Breast epithelium (tissue), 4 donors: ENCODE measurements around the gene TMPRSS6. TPM values are rescaled to one million over a fixed set of nuclear protein-coding genes. Genes with fewer than 3 reads are reported as not detected.

ENCODE experiments used
- DNase-seq, 2 donors: peaks; one replicate each; pipeline ENCODE4 v3.0.0-alpha.2; 2019; ENCODE audit warnings: low spot score in 2 of 2
- H3K27ac ChIP-seq, 2 donors: fragments of 200-600 bp; sonication (generic) in 1 of 2; one replicate each; pipeline ENCODE4 v1.5.1; 2016 to 2019; ENCODE audit warnings: mild to moderate bottlenecking in 1 of 2
- H3K27me3 ChIP-seq, 2 donors: fragments of 200-600 bp; sonication (generic) in 1 of 2; one replicate each; pipeline versions ENCODE4 v1.5.1 to v1.6.0; 2017 to 2019; ENCODE audit warnings: control low read depth in 1 of 2, mild to moderate bottlenecking in 1 of 2
- H3K36me3 ChIP-seq: fragments of 200-600 bp; one replicate; pipeline ENCODE4 v1.5.1; 2019
- H3K4me1 ChIP-seq, 2 donors: fragments of 200-600 bp; sonication (generic); one replicate each; pipeline ENCODE4 v1.5.1; 2016 to 2019; ENCODE audit warnings: control low read depth in 1 of 2
- H3K4me3 ChIP-seq, 3 donors: fragments of 200-600 bp; sonication (generic); 1 replicate in 2 of 3; 2 replicates in 1 of 3; pipeline ENCODE4 v1.5.1; 2016 to 2019; ENCODE audit warnings: mild to moderate bottlenecking in 3 of 3, moderate library complexity in 2 of 3
- H3K9me3 ChIP-seq, 2 donors: fragments of 200-600 bp; sonication (generic) in 1 of 2; one replicate each; pipeline ENCODE4 v1.5.1; 2016 to 2019; ENCODE audit warnings: control low read depth in 1 of 2
- CTCF ChIP-seq, 3 donors: fragments of 450-650 bp; IDR thresholded peaks; one replicate each; pipeline ENCODE4 v1.5.1; 2016 to 2017; ENCODE audit warnings: antibody characterized with exemption in 3 of 3, mild to moderate bottlenecking in 3 of 3, moderate library complexity in 3 of 3
- POLR2A ChIP-seq: fragments of 450-650 bp; IDR thresholded peaks from one replicate; pipeline ENCODE4 v1.6.1; 2016; ENCODE audit warnings: antibody characterized with exemption, mild to moderate bottlenecking, moderate library complexity
- POLR2AphosphoS5 ChIP-seq, 3 donors: sonication (generic); formaldehyde crosslinking; IDR thresholded peaks; one replicate each; pipeline ENCODE4 v1.6.1; 2017; ENCODE audit warnings: antibody characterized with exemption in 3 of 3
- intact Hi-C: fragments of 100-400 bp; cut with DNase I; formaldehyde crosslinking; loops from one replicate; pipeline ENCODE4 v1.15.1; 2023; ENCODE audit warnings: low total_unique reads
- total RNA-seq, 3 donors: library from RNA; depleted of rRNA; stranded (reverse); fragments of >200 nt; gene quantifications; one replicate each; pipeline ENCODE4 v1.1.0, GENCODE V29; 2016

TMPRSS6 gene
- total RNA-seq = under 1 TPM in 1 of 3 donors, not detected in 2; 0.88 TPM

GRCh38 chr22:37109242-37109917 lies at the start of gene TMPRSS6:
Gene TMPRSS6 (minus strand): TSS chr22:37109713. CDS start chr22:37103417, 6,296 bp downstream.
- H3K4me1 ChIP-seq = no peaks in the 10 kb centered on the region
- H3K36me3 ChIP-seq = no peaks in the 10 kb centered on the region
- no peak for DNase-seq
- H3K9me3 ChIP-seq = no peaks in the 10 kb centered on the region
- no peak within 1 kb of the TSS for H3K27ac ChIP-seq
- intact Hi-C loops = no loop called here
- H3K27me3 ChIP-seq = peaks cover 0 to 4% of the 10 kb centered on the region in 2 donors
- TF ChIP-seq POLR2AphosphoS5 (IDR thresholded peaks at IDR 0.05) (no peak), CTCF (IDR thresholded peaks at IDR 0.05) (no peak), POLR2A (no peak)
- no peak within 1 kb of the TSS for H3K4me3 ChIP-seq

- DNase-seq = no peak
- intact Hi-C loops = no loop called here
- no peaks in the 10 kb centered on the region for H3K36me3 ChIP-seq
- H3K27me3 ChIP-seq = no peaks in the 10 kb centered on the region
- H3K9me3 ChIP-seq = no peaks in the 10 kb centered on the region
- no peak overlapping the region for H3K4me3 ChIP-seq
- TF ChIP-seq CTCF (IDR thresholded peaks at IDR 0.05) (no peak), POLR2AphosphoS5 (IDR thresholded peaks at IDR 0.05) (no peak), POLR2A (no peak)
- no peaks in the 10 kb centered on the region for H3K4me1 ChIP-seq
- H3K27ac ChIP-seq = no peak overlapping the region
Measured at GRCh38 chr22:37158963-37159290, 49.4 kb upstream of the TMPRSS6 start.

- Histone ChIP-seq H3K27ac (no peak overlapping the region), H3K36me3 (no peaks in the 10 kb centered on the region), H3K9me3 (no peaks in the 10 kb centered on the region), H3K27me3 (no peaks in the 10 kb centered on the region), H3K4me1 (no peaks in the 10 kb centered on the region), H3K4me3 (no peak overlapping the region)
- TF ChIP-seq POLR2AphosphoS5 (IDR thresholded peaks at IDR 0.05) (no peak), POLR2A (no peak), CTCF (IDR thresholded peaks at IDR 0.05) (no peak)
- intact Hi-C loops = no loop called here
- DNase-seq = no peak
Measured at GRCh38 chr22:37157516-37158285, 48.2 kb upstream of the TMPRSS6 start.

GRCh38 chr22:37156686-37157435 lies 47.3 kb upstream of the TMPRSS6 start:
- intact Hi-C loops = no loop called here
- no peaks in the 10 kb centered on the region for H3K27me3 ChIP-seq

More at GRCh38 chr22:37156686-37157435, 47.3 kb upstream of the TMPRSS6 start:
- TF ChIP-seq CTCF (IDR thresholded peaks at IDR 0.05) (no peak), POLR2A (no peak), POLR2AphosphoS5 (IDR thresholded peaks at IDR 0.05) (no peak)
- Histone ChIP-seq H3K4me3 (no peak overlapping the region), H3K36me3 (no peaks in the 10 kb centered on the region), H3K4me1 (no peaks in the 10 kb centered on the region), H3K27ac (no peak overlapping the region), H3K9me3 (peaks cover 0 to under 1% of the 10 kb centered on the region in 2 donors)
- no peak for DNase-seq
